Measurements from ENCODE around the gene STARD9. TPM values are rescaled to one million over a fixed set of nuclear protein-coding genes. Genes with fewer than 3 reads are reported as not detected.
"Not testable (repeated sequence)": the region's sequence is repeated elsewhere in the genome, so short reads cannot be mapped to it uniquely, and the experiment has no call there.

STARD9 gene
- polyA plus RNA-seq, 1 donor = 18.0 TPM

DNA sequence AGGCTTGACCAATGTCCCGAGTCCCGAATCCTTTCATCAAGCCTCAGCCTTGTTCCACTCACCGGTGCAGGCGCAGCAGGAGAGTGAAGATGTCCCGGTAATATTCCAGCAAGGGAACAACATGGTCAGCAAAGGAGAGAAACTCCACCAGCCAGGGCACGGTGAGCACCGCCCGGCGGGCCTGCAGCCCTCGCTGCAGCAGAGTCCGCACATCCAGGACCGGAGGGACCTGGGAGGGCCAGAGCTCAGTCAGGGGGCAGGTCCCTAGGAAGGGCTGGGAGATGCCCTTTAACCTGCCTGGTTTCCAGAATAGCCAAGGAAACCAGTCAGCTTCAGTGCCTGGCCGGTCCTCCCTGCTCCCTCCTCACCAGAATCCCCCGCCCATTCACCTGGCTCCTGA, 155.1 kb downstream of the STARD9 start:
- DNase-seq = no peak

DNA sequence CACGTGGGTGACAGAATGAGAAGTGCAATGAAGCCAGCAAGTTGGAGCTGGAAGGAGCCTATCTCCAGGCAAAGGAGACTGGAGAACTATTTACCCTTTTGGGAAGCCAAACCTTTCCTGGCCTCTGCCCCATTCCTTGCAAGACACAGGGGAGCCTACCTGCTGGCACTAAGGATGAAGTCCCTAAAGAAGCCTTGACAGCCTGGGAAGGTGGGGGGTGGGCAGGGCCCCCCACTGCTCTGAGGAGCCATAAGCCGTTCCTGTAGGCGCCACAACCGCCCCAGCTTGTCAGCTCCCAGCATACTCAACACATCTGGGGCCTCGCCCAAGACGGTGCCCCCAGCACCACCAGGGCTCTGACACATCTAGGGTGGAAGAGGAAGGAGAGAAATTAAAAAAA, 156.1 kb downstream of the STARD9 start:
- no peak for DNase-seq

DNA sequence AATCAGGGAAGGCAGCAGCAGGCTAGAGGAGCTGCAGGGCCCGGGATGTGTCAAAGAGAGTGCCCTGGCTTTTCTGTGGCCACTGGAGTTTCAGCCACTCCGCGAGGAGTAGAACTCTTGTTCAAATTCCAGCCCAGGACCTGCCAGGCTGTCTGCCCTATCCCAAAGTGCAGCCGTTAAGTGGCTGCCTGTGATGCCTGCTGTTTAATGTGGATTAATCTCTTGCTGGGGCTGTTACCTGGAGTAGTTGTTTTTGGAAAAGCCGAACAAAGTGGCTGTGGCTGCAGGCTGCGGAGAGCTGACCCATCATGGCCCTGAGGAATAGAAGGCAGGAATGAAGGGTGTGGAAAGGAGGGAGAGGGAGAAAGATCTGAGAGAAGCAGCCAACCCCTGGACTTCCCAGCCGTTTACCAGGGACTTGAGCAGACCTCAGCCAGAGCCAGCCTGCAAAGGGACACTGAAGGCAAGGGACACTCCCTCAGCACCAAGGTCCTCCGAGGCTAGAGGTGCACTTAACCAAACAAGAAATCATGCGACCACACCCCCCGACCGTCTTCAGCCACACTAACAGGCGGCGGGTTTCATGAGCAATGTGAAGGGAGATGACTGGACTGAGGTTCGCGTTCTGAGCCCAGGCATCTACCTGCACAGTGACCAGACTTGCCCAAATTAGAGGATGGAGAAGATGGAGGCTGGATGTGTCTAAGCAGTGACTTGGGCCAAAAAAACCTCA, 156.9 kb downstream of the STARD9 start:
- DNase-seq = no peak

DNA sequence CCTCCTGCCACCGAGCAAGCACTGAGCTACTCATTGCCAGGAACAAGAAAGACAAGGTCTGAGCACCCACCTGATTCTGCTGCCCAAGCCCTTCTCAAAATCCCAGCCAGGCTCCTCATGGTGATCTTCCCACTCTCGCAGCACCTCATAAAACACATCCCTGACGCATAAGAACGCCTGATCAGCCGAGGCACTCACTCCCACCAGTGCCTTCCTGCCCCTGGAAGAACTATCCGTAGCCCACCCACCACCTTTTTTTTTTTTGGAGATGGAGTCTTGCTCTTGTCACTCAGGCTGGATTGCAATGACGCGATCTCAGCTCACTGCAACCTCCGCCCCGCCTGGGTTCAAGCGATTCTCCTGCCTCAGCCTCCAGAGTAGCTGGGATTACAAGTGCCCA, 157.6 kb downstream of the STARD9 start:
- DNase-seq = no peak

DNA sequence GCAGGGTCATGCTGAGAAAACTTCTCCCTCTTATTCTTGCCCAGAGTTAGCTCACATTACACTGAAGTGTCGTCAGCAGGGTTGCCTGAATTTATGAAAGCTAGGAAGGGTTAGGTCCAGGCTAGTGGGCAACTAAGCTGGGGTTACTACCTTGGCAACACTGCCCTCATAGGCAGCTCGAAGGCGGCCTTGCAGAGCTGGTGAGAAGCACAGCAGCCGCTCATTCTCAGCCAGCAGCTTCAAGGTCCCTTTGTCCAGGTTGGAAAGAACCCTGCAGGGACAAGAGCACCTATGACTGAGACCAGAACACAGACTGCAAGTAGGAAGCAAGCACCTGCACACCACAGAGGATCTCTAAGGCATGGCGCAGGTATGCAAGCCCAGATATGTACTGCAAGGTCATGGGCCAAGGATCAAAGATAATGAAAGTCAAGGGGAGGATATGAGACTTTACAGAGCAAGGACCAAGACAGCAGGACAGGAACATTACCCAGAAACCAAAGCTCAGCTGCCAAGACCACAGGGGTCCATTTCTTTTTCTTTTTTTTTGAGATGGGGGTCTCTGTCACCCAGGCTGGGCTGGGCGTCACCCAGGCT, 158.8 kb downstream of the STARD9 start:
- DNase-seq = no peak

DNA sequence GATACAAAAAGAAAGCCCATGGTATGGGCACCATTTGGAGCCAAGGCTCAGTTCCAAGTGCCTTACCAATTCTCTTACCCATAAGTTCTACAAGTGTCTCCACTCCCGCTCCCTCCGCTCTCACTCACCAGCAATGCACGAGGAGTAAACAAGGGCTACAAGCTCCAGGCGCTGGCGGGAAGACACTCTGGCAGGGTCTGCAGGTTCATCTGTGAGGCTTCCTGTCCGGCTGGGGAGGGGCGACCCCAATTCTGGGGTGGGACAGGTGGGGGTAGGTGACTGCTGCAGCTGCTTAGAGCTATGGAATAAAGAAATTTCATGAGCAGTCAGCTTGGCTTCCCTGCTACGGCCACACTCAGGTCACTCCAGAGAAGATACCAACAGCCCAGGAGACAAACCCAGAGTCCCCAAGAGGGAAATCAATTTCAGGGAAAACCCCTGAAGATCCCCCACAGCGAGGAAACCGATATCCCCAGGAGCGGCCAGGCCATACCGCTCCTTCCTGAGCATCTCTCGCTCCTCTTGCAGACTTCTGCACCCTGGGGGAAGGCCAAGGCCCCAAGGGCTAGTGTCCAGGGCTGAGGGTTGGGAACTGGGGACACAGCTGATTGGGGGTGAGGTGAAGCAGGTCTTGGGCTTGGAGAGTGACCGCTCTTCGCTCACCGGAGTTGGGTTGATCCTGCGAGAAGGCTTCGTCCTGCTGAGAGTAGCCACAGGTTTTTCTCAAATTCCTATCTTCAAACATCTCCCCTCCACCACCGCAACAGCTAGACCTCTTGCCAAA, 160.2 kb downstream of the STARD9 start:
- no peak for DNase-seq

DNA sequence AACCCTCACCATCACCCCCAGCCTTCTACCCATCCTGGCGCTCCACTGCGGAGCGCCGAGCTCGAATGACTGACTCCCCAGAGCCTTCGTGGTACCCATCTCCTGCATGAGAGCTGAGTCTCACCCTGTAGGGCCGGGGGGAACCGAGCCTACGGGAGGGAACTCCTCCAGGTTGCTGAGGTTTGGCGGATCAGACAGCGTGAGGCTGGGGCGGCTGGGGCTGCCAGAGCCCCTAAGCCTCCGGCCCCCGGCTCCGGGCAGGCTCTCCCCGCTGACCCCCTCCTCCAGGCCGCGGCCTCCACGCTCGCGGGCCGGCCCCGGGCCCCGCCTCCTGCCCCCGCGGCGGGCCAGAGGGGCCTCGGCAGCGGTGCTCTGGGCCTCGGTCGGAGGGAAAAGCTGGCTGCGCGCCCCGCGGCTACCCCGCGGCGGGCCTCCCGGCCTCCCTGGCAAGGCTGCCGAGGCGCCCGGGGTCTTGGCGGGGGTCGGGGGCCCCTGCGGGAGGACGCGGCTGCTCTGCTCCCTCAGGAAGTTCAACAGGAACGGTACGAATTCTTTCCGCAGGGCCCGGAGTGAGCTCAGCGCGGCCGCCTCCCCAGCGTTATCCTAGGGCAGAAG, 160.9 kb downstream of the STARD9 start:
- peak; percentile 44 for DNase-seq

DNA sequence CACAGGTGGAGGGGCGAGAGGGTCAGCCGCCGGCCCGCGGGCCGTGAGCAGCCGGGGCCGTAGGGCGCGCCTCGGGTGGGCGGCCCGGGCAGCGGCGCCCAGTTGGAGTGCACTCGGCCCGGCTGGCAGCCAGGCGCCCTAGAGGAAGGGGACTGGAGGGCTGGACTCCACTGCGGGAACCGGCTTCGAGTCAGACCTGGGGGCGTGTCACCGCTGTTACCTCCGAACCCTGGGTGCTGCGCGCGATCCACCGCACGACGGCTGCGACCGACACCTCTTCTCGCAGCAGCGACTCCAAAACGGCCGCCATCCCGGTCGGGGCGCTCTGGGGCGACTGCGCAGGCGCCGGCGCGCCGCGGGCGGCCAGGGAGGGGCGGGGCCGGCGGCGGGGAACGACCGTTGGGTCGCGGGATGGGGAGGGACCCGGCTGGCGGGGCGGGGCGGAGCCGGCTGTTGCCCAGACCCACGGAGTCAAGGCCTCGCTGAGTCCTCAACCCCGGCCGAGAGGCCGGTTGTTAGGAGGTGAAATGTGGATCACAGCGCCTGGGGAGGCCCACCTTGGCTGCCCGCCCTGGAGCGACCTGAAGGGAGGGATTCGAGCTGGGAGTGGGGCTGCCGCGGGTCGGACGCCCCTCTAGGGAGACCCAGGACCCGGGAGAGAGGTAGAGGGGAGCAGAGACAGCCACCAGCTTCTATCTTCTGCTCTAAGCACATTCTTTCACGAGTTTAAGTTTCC, 161.6 kb downstream of the STARD9 start, which contains the start of gene CDAN1:
TSS of gene CDAN1 (minus strand) at position 336 of the 736 bp plus-strand sequence. CDS start at position 310, 26 bp downstream.
- DNase-seq = peak; percentile 92

DNA sequence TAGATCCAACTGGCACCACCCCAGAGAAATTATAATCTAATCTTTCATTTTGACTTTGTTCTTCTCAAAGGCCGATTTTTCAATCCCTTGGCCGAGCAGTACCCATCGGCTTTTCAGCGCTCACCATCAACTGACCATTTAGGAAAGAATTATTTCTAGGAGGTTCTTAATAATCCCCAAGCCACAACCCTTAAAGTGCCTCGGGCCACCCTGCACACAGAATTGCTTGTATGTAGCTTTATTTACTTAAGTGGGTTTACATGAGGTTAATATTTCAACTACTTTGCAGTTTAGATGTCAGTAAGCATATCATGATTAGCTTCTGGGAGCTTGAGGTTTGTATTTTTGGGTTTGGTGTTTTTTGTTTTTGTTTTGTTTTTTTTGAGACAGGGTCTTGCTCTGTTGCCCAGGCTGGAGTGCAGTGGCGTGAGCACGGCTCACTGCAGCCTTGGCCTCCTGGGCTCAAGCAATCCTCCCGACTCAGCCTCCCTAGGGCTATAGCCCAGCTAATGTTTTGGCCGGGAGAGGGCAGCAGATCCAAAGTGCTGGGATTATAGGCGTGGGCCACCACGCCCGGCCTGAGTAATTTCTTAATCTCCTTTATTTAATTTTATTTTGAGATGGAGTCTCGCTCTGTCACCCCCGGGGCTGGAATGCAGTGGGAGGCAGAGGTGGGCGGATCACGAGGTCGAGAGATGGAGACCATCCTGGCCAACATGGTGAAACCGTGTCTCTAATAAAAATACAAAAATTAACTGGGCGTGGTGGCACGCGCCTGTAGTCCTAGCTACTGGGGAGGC, 162.3 kb downstream of the STARD9 start:
- DNase-seq = no peak

DNA sequence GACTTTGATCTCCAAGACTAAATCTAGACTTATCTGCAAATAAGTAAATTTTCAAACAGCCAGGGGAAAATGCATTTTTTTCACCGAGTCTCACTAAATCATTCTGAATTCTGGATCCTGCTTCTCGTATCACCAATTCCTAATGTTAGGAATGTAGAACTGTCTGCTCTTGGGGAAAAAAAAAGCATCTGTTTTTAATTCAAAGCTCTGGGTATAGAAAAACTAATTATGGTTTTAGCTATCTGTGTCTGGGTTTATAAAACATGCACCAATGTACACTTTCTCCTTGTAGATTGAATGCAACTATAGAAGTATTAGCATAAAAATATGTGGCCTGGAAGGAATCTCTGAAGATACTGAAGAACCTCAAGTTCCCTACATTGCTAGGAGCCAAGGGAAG, 166.3 kb downstream of the STARD9 start:
- no peak for DNase-seq

DNA sequence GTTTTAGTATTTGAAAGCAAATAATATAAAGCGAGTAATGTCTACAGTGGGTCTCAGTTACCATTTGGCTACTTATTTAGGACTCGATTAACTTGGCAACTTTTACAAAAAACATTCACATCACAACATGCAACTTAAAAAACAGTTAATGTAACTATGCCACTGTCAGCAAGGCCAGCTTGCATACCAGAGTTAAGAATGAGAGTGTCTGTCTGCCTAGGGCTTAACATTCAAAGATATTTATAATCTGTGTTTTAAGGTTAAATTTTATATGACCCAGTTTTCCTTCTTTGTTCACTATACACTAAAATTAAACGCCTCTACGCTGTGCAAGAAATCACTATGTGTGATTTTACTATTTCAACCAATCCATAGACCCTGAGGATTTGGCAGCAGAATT, 166.7 kb downstream of the STARD9 start:
- DNase-seq = no peak

DNA sequence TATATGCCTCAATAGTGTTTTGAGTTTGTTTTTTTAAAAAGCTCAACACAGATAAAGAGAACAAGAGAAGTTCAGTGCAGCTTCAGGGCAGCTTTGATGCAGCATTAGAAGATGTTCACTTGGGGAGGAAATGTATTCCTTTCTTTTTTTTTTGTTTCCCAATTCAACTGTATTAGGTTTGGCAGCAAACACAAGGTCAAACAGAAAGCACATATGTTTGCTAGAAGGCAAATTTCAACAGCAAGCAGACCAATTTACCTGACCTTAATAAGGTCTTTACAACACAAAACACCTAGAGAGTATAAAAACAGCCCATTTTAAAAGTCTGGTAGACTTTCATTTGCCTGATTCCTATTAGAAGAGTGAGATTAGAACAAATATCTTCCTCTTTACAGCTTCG, 168.8 kb downstream of the STARD9 start:
- DNase-seq = no peak

DNA sequence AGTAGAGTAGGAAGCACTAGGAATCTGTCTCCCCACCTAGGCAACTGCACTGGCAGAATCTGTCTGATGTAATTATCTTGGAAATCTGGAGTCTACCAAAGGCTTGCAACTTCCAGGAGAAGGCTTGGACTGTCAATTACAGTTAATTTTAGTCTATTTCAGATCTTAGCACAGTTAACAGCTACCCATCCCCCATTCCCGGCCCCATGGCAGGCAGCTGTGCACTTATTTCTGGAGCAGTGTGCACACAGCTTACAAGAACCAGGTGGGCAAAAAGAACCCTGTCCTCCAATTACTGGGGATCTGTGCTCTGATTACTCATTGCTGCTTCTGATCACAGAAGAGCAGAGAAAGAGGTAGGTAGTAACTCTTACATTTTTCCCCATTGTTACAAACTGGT, 173.9 kb downstream of the STARD9 start:
- no peak for DNase-seq

DNA sequence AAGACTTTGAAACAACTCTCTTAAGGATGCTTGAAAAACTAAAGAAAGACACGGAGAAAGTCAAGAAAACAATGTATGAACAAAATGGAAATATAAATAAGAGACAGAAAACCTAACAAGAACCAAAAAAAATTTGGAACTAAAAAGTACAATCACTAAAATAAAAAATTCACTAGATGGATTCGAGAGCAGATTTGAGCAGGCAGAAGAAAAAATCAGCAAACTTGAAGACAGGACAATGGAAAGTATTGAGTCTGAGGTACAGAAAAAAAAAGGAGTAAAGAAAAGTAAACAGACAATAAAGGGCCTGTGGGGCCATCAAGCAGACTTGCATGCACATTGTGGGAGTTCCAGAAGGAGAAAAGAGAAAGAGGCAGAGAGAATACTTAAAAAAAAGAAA, 174.9 kb downstream of the STARD9 start:
- no peak for DNase-seq

DNA sequence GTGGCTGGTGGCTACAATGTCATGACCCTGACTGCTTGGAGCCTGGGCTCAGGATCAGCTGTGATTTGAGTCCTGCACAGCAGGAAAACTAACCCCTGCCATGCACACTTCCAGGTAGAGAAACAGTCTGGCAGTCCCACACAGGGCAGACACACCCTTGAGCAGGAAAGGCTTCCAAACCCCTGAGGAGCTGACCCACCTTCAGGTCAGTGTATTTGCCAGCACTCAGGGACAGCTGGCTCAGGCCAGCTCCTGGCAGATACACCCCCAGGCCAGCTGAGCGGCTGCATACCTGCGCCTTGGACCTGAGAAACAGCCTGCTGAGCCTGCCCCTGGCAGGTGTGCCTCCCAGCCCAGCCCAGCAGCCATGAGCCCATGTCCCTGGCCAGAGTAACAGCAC, 183.7 kb downstream of the STARD9 start:
- DNase-seq = no peak

DNA sequence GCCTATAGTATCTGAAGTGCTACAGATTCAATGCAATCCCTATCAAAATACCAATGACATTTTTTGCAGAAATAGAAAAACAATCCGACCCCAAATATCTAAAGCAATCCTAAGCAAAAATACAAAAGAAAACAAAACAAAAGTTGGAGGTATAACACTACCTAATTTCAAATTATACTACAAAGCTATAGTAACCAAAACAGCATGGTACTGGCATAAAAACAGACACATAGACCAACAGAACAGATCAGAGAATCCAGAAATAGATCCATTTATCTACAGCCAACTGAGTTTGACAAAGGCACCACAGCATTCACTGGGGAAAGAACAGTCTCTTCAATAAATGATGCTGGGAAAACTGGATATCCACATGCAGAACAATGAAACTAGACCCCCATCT, 185.4 kb downstream of the STARD9 start:
- DNase-seq = no peak

DNA sequence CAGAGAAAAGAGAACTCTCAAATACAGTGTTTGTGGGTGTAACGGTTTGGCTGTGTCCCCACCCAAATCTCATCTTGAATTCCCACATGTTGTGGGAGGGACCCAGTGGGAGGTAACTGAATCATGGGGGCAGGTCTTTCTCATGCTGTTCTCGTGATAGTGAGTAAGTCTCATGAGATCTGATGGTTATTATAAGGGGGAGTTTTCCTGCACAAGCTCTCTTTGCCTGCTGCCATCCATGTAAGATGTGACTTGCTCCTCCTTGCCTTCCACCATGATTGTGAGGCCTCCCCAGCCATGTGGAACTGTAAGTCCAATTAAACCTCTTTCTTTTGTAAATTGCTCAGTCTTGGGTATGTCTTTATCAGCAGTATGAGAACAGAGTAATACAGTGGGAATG, 186.4 kb downstream of the STARD9 start:
- not testable (repeated sequence) for DNase-seq

DNA sequence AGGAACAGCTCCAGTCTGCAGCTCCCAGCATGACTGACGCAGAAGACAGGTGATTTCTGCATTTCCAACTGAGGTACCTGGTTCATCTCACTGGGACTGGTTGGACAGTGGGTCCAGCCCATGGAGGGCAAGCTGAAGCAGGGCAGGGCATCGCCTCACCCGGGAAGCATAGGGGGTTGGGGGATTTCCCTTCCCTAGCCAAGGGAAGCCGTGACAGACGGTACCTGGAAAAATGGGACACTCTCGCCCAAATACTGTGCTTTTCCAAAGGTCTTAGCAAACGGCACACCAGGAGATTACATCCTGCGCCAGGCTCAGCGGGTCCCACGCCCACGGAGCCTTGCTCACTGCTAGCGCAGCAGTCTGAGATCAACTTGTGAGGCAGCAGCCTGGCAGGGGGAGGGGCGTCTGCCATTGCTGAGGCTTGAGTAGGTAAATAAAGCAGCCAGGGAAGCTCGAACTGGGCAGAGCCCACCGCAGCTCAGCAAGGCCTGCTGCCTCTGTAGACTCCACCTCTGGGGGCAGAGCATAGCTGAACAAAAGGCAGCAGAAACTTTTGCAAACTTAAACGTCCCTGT, 188.8 kb downstream of the STARD9 start:
- DNase-seq = not testable (repeated sequence)

DNA sequence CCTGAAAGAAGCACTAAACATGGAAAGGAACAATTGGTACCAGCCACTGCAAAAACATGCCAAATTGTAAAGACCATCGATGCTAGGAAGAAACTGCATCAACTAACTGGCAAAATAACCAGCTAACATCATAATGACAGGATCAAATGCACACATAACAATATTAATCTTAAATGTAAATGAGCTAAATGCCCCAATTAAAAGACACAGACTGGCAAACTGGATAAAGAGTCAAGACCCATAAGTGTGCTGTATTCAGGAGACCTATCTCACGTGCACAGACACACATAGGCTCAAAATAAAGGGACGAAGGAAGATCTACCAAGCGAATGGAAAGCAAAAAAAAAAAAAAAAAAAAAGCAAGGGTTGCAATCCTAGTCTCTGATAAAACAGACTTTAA, 190.7 kb downstream of the STARD9 start:
- DNase-seq = not testable (repeated sequence)
